ENCODE data around the gene KRTAP13-3.

DNA sequence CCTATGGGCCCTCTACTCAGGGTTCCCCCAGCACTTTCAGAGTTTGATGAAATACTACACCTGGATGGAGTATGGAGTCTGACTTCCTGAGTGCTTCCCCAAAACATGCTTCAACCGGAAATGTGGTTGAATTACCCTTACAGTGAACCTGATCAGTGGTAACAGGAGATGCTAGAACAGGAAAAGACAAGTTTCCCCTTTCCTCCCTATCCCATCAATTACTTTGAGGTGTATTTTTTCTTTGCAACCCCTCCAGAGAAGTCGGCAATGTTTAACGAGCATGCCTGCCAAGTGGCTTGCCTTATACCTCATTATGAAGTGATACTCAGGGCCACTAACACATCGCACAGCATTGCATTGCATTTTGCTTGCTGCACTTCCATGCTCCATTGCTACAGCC is 21.3 kb upstream of the KRTAP13-3 start:
- TF ChIP-seq EZH2phosphoT487 (conservative IDR thresholded peaks at IDR 0.05; ENCODE audit: low read length): no peak
- TF ChIP-seq, protein P1, sequence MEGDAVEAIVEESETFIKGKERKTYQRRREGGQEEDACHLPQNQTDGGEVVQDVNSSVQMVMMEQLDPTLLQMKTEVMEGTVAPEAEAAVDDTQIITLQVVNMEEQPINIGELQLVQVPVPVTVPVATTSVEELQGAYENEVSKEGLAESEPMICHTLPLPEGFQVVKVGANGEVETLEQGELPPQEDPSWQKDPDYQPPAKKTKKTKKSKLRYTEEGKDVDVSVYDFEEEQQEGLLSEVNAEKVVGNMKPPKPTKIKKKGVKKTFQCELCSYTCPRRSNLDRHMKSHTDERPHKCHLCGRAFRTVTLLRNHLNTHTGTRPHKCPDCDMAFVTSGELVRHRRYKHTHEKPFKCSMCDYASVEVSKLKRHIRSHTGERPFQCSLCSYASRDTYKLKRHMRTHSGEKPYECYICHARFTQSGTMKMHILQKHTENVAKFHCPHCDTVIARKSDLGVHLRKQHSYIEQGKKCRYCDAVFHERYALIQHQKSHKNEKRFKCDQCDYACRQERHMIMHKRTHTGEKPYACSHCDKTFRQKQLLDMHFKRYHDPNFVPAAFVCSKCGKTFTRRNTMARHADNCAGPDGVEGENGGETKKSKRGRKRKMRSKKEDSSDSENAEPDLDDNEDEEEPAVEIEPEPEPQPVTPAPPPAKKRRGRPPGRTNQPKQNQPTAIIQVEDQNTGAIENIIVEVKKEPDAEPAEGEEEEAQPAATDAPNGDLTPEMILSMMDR (IDR thresholded peaks at IDR 0.05; ENCODE audit: insufficient read depth, low read length, poor library complexity, severe bottlenecking): no peak
